ENCODE data around the gene PRDM16. TPM values are rescaled to one million over a fixed set of nuclear protein-coding genes. Genes with fewer than 3 reads are reported as not detected.

The PRDM16 gene
- total RNA-seq, 4 donors from 2014 or later = 15.7 to 54.3 (median 27.6) TPM

GRCh38 chr1:3227893-3228292 is 158.9 kb downstream of the PRDM16 start:
- Histone ChIP-seq H3K27me3 (no peaks in the 10 kb centered on the region), H3K36me3 (no peaks in the 10 kb centered on the region), H3K9me3 (no peaks in the 10 kb centered on the region), H3K4me3 (replicated peaks in 1 of 3) (no peak overlapping the region), H3K27ac (no peak overlapping the region), H3K4me1 (no peaks in the 10 kb centered on the region)
- DNase-seq = no peak
- 91 to 93% methylated on average over 20 of the region's 20 CpGs for WGBS, 2 donors
- intact Hi-C loops (cut with DNase I) = no loop called here
- no peak for TF ChIP-seq POLR2A (IDR thresholded peaks at IDR 0.05)
- TF ChIP-seq CTCF (IDR thresholded peaks at IDR 0.05) = no peak

GRCh38 chr1:3229081-3229725 is 160.2 kb downstream of the PRDM16 start:
- H3K4me3 ChIP-seq (replicated peaks in 1 of 3) = no peak overlapping the region
- no peak for DNase-seq

GRCh38 chr1:3230553-3230952 is 161.6 kb downstream of the PRDM16 start:
- TF ChIP-seq POLR2A (IDR thresholded peaks at IDR 0.05) (no peak), CTCF (IDR thresholded peaks at IDR 0.05) (no peak)
- no peaks in the 10 kb centered on the region for H3K27me3 ChIP-seq
- no peaks in the 10 kb centered on the region for H3K9me3 ChIP-seq
- H3K4me3 ChIP-seq (replicated peaks in 1 of 3) = no peak overlapping the region
- DNase-seq = no peak
- peaks cover 2% of the 10 kb centered on the region in 2 donors for H3K4me1 ChIP-seq
- no peaks in the 10 kb centered on the region for H3K36me3 ChIP-seq
- intact Hi-C loops (cut with DNase I) = no loop called here
- H3K27ac ChIP-seq = no peak overlapping the region
- WGBS, 2 donors = 88 to 91% methylated on average over 15 of the region's 15 CpGs

More at GRCh38 chr1:3229081-3229725, 160.2 kb downstream of the PRDM16 start:
- Histone ChIP-seq H3K9me3 (no peaks in the 10 kb centered on the region), H3K4me1 (no peaks in the 10 kb centered on the region), H3K36me3 (no peaks in the 10 kb centered on the region), H3K27me3 (no peaks in the 10 kb centered on the region), H3K27ac (no peak overlapping the region)
- 79 to 85% methylated on average over 8 to 11 of the region's 14 CpGs for WGBS, 2 donors
- intact Hi-C loops (cut with DNase I) = no loop called here
- TF ChIP-seq CTCF (IDR thresholded peaks at IDR 0.05) (no peak), POLR2A (IDR thresholded peaks at IDR 0.05) (no peak)

- intact Hi-C loops (cut with DNase I) = no loop called here
- DNase-seq = no peak
Observed at GRCh38 chr1:3231245-3231644, 162.2 kb downstream of the PRDM16 start.

More at GRCh38 chr1:3231245-3231644, 162.2 kb downstream of the PRDM16 start:
- WGBS, 2 donors = 90% methylated on average over 24 of the region's 24 CpGs
- no peaks in the 10 kb centered on the region for H3K36me3 ChIP-seq
- TF ChIP-seq POLR2A (IDR thresholded peaks at IDR 0.05) (no peak), CTCF (IDR thresholded peaks at IDR 0.05) (no peak)
- no peaks in the 10 kb centered on the region for H3K27me3 ChIP-seq
- H3K27ac ChIP-seq = no peak overlapping the region
- H3K4me1 ChIP-seq = peaks cover 9% of the 10 kb centered on the region in 2 donors
- no peaks in the 10 kb centered on the region for H3K9me3 ChIP-seq
- no peak overlapping the region for H3K4me3 ChIP-seq (replicated peaks in 1 of 3)

Measured in thyroid gland (tissue), 4 donors.